ENCODE data around the gene CRB3.

CRB3 gene

DNA sequence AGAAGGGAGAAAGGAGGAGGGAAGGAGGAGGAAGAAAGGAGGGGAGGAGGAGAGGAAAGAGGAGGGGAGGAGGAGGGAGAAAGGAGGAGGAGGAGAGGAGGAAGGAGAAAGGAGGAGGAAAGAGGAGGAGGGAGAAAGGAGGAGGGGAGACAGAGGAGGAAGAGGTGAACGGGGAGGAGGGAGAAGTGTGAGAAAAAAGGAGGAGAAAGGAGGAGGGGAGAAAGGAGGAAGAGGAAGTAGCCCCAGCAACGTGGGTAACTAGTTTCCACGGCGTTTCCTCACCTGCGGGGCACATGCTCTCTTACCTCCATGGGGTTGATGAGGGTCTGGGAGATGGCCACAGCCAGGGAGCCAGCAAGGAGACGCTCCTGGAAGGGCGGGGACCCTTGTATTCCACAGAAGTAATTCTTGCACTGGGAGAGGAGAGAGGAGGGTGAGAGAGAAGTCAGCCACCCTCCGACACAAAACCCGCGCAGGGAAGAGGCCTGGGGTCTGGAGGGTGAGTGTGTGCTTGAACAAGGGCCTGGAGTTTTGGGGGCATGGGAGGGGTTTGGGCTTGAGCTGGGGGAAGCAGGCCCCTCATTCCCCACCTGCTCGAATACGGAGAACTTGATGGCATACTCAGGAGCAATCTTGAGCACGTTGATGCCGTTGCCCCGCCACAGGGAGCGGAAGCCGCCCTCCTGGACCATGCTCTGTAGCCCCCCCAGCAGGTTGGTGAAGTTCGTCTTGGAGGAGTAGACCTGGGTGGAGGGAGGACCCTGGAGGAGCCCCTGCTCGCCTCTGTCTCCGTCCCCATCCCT, 34.5 kb upstream of the CRB3 start:
- no peak for DNase-seq

DNA sequence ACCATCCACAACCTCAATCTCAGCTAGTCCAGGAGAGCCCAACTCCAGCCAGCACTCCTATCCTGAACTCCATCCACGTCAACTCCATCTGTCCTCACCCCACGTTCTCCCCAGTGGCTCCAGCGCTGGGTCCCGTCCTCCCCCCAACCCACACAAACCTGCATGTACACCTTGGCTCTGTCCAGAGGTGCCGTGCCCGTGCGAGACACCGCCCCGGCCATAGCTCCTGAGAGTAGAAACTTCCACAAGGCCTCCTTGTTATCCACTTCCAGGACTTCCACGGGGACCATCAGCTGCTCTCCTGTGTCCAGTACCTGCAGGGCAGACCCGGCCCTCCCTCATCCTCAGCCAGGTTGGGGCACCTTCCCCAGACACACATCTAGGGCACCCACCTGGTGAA, 32.2 kb upstream of the CRB3 start:
- no peak for DNase-seq

DNA sequence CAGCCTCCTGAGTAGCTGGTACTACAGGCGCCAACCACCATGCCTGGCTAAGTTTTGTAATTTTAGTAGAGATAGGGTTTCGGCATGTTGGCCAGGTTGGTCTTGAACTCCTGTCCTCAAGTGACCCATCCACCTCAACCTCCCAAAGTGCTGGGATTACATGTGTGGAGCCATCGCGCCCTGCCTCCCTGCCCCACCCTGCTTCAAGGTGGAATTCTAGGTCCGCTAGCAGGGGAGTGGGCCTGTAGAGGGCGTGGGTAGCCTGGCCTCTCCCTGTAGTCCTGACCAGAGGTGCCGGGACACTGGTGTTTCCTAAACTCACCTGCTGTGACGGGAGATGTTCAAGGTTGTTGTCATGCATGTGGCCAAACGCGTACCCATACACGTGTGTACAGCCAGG, 30.9 kb upstream of the CRB3 start:
- no peak for DNase-seq

DNA sequence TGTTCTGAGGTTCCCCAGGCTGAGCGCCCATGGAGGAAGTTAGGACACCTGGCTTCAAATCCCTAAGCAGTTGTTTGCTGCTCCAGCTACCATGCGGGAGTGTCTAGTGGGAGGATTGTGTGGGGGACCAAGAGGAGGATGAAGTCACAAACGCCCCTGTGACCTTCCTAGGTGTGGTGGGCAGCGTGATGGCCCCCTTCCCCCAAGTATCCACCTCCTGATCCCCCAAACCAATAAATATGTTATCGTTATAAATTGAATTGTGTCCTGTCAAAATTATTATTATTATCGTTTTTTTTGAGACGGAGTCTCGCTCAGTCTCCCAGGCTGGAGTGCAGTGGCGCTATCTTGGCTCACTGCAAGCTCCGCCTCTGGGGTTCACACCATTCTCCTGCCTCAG, 30.4 kb upstream of the CRB3 start, which contains the start of gene SLC25A41:
Gene SLC25A41, minus strand, starts transcription at position 101 of the 400 bp plus-strand sequence. Its CDS starts 70 bp downstream, at position 31.
- no peak for DNase-seq

DNA sequence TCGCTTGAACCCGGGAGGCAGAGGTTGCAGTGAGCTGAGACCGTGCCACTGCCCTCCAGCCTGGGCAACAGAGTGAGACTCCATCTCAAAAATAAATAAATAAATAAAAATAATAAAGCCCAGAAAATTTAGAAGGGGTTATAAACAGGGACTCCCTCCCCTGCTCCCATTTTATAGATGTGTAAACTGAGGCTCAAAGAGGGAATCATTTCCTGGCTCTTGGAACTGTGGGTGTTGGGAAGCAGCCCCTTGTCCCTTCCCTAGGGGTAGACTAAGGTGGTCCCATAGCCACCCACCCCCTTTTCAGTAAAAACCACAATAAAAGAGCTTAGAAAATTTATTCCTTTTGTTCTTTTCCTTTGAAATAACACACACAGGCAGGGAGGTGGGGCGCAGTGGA, 24.3 kb upstream of the CRB3 start:
- DNase-seq: no peak

DNA sequence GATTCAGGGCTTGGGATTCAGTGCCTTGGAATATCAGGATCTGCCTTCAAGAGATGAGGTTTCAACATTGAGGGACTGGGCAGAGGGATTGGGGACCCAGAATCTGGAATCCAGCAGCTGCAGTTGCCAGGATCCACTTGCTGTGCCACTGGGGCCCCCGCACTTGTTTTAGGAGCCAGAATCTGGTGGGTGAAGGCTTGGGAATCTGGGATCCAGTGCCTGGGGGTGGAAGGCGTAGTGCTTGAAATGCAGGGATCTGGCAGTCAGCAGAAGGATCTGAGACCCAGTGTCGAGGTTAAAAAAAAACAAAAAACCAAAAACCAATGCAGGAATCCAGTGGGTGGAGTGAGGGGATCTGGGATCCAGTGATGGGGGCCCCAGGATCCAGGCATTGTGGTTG, 23.2 kb upstream of the CRB3 start:
- DNase-seq: no peak

DNA sequence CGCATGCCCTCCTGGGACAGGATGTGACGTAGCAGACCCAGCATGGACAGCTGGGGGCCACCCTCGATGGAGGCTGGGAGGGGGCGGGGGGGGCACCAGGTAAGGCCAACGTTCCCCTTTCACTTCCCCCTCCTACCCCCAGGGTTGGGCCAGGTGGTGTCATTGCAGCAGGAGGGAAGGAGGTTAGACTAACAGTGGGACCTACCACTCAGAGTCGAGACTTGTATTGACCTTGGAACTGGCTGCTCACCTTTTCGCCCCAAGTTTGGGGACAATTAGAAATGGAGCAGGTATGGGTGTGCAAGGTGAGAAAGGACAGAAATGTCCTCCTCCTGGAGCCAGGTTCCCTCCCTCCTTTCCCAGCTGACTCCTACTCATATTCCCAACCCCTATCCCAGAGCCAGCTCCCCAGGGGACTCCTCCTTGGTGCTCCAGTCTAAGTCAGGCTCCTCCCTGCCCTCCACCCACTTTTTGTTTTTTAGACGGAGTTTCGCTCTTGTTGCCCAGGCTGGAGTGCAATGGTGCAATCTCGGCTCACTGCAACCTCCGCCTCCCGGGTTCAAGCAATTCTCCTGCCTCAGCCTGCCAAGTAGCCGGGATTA, 21.9 kb upstream of the CRB3 start:
- DNase-seq: no peak

DNA sequence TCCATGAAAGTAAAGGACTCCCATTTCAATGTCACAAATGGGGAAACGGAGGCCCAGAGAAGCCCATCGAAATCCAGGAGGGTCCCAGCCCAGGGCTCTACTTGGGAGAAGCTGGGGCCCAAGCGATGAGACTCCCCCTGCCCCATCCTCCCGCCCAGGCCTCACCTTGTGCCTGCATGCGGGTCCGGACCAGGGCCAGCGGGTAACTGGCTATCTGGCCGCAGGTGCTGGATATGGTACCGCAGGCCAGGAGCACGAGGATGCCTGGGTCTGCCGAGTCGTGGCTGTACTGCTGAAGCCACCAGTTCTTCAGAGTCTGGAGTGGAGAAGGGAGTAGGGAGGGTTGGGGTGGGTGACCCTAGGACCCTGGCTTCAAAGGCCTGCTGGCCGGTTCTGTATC, 20.1 kb upstream of the CRB3 start:
- no peak for DNase-seq

DNA sequence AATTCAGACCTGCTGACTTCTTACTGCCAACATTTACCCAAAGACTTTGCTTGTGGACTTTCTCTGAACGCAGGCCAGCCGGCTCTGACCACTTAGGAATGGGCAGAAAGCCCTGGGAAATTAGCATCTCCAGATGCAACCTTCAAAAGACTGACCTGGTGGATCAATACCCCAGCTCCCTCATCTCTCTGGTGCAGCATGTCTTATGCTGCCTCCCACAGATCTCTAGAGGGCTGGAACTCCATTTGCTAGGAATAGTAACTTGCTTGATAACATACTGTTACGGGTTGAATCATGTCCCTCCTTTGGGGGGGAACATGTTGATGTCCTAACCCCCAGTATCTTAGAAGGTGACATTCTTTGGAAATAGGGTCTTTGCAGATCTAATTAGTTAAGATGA, 17.6 kb upstream of the CRB3 start:
- DNase-seq: no peak

DNA sequence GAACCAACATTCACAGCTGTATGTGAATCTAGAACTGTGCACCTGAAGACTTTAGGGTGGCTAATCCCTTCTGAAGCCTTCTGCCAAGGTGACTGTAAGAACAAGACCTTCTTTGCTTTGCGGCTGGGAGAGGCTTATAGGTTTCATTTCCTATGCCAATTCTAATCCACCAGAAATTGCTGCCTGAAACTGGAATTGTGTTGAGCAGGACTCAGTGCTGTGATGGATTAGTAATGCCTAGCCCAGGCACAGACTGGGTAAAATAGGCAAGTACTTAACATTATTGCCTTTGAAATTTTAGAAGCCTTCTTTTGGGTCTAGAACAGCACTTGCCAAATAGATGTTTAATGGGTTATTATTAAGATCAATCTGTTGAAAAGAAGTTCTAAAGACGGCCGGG, 16.0 kb upstream of the CRB3 start:
- no peak for DNase-seq

DNA sequence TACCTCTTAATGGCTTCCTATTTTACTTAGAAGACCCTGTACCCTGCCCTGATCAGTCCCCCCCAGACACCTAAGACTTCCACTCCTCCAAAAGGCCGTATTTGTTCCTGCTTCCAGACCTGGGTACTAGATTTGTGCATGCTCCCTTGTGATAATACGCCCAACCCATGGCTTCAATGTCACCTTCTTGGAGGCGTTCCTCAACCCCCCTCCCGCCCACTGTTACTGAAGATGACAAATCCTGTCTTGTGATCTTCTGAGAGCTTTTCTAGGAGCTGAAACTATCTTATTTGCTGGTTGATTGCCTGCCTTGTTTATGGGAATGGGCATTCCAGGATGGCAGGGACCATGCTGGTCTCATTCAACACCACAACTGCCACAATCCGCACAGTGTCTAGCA, 13.9 kb upstream of the CRB3 start:
- no peak for DNase-seq

DNA sequence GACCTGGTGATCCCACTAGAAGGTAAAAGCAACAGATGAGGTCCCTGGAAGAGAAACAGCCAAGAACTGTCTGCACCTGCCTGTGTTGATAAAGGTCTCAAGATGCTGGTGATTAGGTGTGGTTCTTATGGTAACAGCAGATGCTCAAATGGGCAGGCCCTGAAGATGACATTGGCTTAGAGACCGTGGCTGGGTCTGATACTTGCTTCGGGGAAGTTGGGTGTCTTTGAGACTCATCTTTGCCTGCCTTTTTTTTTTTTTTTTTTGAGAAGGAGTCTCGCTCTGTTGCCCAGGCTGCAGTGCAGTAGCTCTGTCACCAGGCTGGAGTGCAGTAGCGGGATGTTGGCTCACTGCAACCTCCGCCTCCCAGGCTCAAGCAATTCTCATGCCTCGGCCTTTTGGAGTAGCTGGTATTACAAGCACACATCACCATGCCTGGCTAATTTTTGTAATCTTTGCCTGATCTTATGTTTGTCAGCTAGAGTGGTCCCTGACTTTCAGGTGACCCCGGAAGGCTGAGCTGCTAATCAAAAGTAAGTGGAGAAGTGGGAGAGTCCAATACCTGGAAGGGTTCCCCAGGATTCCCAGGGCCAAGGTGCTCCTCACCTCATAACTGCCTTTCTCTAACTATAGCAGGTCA, 12.4 kb upstream of the CRB3 start:
- no peak for DNase-seq

DNA sequence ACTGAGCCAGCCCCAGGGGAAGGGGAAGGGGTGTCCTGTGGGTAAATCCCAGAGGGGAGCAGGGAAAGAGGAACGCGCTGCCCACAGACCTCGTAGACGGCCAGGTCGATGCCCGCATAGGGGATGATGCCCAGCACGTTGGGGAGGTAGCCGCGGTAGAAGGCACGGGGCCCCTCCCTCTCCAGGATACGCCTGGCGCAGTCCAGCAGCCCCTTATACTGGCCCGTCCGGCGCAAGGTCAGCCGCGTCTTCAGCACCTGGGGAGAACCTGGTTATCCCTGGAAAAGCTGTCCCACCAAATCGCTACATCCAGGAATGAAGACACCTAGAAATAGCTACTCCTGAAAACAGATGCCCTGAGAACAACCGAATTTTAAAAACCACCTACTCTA, 11.9 kb upstream of the CRB3 start:
- DNase-seq: no peak

DNA sequence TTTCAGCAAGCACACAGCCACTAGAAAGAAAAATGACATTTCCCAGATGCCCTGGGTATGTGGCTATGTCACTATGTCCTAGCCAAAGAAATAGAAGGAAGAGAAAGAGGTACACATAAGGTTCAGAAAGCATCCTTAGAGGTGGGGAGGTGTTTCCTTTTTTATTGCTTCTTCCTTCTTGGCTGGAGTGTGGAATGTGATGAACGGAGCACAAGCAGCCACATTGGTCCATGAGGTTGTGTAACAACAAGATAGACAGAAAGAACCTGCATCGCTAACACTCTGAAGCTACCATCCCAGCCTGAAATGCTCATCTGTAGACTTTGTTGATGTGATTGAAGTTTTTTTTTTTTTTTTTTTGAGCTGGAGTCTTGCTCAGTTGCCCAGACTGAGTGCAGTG, 11.2 kb upstream of the CRB3 start:
- no peak for DNase-seq

DNA sequence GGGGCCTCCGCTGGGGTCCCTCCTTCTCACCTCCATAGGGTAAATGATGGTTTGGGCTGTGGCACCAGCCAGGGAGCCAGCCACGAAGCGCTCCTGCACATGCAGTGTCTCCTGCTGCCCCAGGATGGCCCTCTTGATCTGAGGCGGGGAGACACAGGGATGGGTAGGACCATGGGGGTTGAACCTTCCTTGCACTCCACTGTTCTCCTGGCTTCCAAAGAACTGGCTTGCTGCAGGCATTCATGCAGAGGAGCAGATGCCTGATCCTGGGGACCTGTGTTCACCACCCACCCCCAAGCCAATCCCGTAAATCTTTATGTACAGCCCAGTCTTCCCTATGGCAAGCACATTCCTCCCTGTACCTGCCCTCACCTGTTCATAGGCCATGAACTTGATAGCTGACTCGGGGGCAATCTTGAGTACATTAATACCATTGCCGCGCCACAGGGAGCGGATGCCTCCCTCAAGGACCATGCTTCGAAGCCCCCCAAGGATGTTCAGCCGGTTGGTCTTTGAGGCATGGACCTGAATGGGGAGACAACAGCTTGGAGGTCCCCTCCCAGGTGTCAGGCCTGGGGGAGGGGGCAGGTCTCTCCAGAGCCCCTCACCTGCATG, 10.0 kb upstream of the CRB3 start:
- DNase-seq: no peak

DNA sequence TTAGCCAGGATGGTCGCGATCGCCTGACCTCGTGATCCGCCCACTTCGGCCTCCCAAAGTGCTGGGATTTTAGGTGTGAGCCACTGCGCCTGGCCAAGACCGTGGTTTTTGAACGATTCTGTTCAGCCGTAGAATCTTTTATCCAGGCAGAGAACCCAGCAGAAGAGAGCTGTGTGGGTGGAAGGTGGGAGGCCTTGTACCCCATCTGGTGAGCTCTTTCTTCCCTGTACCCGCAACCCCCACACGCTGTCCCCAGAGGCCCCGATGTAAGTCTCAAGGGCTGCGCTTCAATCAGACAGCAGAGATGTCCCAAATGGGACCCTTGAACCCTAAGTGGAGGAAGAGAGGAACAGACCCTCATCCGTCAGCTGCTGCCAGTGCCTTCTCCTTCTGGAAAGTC, 8.1 kb upstream of the CRB3 start:
- DNase-seq: no peak

DNA sequence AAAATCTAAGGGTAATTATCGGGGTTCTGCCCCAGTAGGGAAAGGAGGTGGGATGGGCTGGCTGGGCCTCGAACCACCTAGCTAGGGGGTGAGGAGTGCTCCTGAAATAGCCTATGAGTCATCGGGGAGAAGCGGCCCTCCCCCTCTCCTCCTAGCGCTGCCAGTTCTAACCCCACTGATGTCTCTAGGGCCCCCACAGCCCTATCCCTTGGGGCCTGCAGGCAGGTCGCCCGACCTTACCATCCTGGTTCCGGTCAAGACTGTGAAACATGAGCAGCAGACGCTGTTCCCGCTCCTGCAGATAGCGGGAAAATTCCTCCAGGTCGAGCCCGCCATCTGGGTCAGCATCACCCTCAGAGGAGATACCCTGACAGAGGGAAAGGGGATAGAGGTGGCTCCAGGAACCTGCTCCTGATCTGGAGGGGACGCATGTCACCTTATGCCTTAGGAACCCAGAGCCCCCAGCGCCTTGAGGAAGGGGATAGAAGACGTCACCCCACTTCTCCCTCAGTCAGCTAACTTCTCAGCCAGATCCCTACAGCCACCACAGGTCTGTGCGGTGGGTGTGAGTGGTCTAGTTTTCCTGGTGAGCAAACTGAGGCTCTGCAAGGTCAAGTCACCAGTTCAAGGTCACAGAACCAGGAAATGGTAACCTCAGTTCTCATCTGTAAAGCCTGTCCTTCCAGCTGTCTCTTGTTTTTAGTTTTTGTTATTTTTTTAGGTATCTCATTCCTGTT, 5.9 kb upstream of the CRB3 start:
- no peak for DNase-seq

DNA sequence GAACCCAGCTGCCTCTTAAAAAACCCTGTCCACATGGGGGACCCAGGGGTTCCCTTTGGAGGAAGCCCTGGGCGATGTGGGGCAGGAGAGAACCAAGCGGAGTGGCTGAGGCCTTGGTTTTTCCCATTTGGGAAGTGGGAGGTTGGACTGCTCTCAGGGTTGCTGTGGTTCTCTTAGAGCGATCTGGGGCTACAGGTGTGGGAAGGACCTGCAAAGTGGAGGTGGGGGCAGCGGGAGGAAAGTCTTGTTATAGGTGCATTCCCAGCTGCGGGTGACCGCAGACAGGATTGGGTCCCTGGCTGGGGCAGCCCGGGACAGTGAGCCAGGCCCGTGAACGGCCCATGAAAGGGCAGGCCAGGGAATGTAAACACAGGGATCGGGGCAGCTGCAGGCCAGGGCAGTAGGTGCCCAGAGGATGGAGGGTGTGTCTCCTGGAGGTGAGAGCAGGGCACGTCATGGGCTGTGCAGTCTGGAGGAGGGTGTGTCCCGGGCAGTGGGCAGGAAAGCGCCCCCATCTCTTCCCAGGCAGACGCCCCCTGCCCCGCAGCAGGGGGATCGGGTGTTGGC, 5.3 kb upstream of the CRB3 start:
- peak; percentile 45 for DNase-seq

DNA sequence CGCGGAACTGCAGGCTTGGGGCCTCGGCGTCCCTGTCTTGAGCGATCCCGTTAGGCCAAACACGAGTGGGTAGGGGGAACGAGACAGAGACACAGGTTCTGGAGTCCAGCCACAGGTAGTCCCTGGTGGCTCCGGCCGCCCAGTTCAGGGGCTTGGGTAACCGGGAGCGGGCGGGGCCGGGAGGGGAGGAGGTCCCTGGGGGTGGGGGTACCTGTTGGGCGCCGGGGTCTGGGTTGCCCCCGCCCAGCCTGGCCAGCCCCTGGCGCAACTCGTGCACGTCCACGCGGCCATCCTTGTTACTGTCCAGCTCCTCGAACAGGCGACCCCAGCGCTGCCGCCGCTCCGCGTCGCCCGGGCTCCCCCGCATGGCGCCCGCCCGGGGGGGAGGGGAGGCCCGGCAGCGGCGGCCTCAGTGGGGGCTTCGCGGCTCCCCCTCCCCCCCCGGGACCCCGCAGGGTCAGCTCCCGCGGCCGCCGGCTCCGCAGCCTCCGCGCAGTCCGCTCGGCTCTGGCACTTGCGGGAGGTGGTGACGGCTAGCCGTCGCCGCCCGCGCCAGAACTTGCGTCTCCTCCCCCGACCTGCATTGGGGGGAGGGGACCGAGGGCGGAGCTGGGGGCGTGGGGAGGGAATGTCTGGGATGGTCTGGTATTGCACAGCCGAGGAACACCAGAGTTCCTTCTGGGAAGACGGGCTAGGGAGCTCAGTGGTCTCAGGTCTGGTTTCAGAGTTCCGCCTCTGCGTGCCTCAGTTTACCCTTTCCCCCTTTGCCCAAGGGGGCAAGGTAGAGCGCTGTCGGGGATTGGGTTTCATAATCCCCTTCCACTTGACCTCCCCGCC, 4.6 kb upstream of the CRB3 start, which contains the start of gene SLC25A23:
Gene SLC25A23, minus strand, starts transcription at position 531 of the 837 bp plus-strand sequence. Its CDS starts 164 bp downstream, at position 367.
- no peak for DNase-seq

DNA sequence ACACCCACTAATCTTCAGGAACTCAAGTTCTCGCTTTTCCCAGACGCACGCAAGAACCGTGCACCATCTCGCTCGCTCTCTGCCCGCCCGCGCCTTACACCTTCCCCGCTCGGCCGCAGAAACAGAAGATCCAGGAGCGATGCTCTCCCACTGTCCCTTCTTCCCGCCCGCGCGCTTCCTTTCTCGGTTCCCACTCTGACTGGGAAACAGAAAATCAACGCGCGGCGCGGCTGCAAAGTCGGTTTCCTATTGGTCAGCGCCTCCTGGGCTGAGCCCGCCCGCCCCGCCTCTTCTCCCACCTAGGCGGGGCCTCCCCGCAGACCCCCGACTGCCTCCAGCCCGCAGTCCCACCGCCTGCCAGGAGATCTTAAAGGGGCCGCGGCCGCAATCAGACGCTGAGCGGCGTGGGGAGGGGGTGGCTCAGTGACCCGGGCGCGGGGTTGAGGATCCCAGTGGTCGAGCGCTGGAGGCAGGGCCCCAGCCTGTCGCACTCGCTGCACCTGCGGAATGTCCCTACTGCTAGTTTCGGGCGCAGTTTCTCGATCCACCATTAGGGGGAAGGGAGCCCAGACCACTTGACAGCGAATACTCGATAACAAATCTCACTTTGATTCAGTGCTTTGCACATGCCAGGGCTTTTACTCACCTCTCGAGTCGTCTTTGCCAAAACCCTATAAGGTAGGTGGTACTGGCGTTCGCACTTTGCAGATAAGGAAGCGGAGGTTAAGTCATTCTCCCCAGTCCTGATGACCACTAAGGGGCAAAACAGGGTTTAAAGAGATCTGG, 3.8 kb upstream of the CRB3 start:
- DNase-seq: peak; percentile 95

All from right kidney (tissue), 1 donor.